H9 (cell line): ENCODE measurements around the gene ZNF483. TPM values are rescaled to one million over a fixed set of nuclear protein-coding genes. Genes with fewer than 3 reads are reported as not detected.
"Not testable (repeated sequence)": the region's sequence is repeated elsewhere in the genome, so short reads cannot be mapped to it uniquely, and the experiment has no call there.

ENCODE experiments used
- DNase-seq: peaks from one replicate; pipeline ENCODE4 v3.0.0-alpha.2; 2017
- H2AFZ ChIP-seq: one replicate; pipeline ENCODE4 v1.6.1; 2013; ENCODE audit warnings: mild to moderate bottlenecking, low read length, control low read depth, moderate library complexity
- H2AK5ac ChIP-seq: 2 replicates; pipeline ENCODE4 v1.6.1; 2013; ENCODE audit warnings: low read length, control low read depth, mixed read lengths; ENCODE audit not compliant: insufficient read length
- H2BK120ac ChIP-seq: one replicate; pipeline ENCODE4 v1.6.1; 2013; ENCODE audit warnings: low read depth, mild to moderate bottlenecking, low read length, control low read depth, inconsistent platforms; ENCODE audit not compliant: poor library complexity, severe bottlenecking
- H2BK12ac ChIP-seq: 2 replicates; pipeline ENCODE4 v1.6.1; 2013; ENCODE audit warnings: low read length, control low read depth, mixed read lengths, low read depth; ENCODE audit not compliant: insufficient read length
- H2BK15ac ChIP-seq: 2 replicates; pipeline ENCODE4 v1.6.1; 2013; ENCODE audit warnings: low read depth, low read length, control low read depth
- H2BK20ac ChIP-seq: one replicate; pipeline ENCODE4 v1.6.1; 2013; ENCODE audit warnings: low read depth, mild to moderate bottlenecking, low read length, control low read depth, inconsistent platforms; ENCODE audit not compliant: poor library complexity, severe bottlenecking
- H2BK5ac ChIP-seq: 2 replicates; pipeline ENCODE4 v1.6.1; 2013; ENCODE audit warnings: low read length, control low read depth, mixed read lengths; ENCODE audit not compliant: insufficient read length
- H3K14ac ChIP-seq: 2 replicates; pipeline ENCODE4 v1.6.1; 2013; ENCODE audit warnings: low read length, control low read depth; ENCODE audit not compliant: insufficient read depth
- H3K18ac ChIP-seq: 2 replicates; pipeline ENCODE4 v1.6.1; 2013; ENCODE audit warnings: low read depth, mild to moderate bottlenecking, mixed read lengths, low read length, control low read depth; ENCODE audit not compliant: insufficient read length
- H3K23ac ChIP-seq: 2 replicates; pipeline ENCODE4 v1.6.1; 2013; ENCODE audit warnings: low read length, control low read depth, mixed read lengths, low read depth; ENCODE audit not compliant: insufficient read length
- H3K23me2 ChIP-seq: 2 replicates; pipeline ENCODE4 v1.6.1; 2013; ENCODE audit warnings: low read depth, mild to moderate bottlenecking, mixed read lengths, low read length, control low read depth; ENCODE audit not compliant: insufficient read length, poor library complexity, severe bottlenecking
- H3K27ac ChIP-seq: 2 replicates; pipeline ENCODE4 v1.5.1; 2013; ENCODE audit warnings: low read length, control low read depth, mixed read lengths, low read depth; ENCODE audit not compliant: insufficient read length
- H3K27me3 ChIP-seq: 2 replicates; pipeline ENCODE4 v1.6.1; 2013; ENCODE audit warnings: low read length, control low read depth, inconsistent platforms; ENCODE audit not compliant: insufficient read depth
- H3K4ac ChIP-seq: 2 replicates; pipeline ENCODE4 v1.6.1; 2013; ENCODE audit warnings: low read depth, mild to moderate bottlenecking, control low read depth, inconsistent platforms, low read length, moderate library complexity
- H3K4me1 ChIP-seq: 2 replicates; pipeline ENCODE4 v1.6.1; 2013; ENCODE audit warnings: low read length, control low read depth, inconsistent platforms; ENCODE audit not compliant: insufficient read depth
- H3K4me2 ChIP-seq: 2 replicates; pipeline ENCODE4 v1.6.1; 2013; ENCODE audit warnings: low read length, control low read depth, mixed read lengths; ENCODE audit not compliant: insufficient read length, insufficient read depth
- H3K56ac ChIP-seq: 2 replicates; pipeline ENCODE4 v1.6.1; 2013; ENCODE audit warnings: low read depth, mild to moderate bottlenecking, mixed read lengths, low read length, control low read depth; ENCODE audit not compliant: insufficient read length
- H3K79me1 ChIP-seq: 2 replicates; pipeline ENCODE4 v1.6.1; 2013; ENCODE audit warnings: low read depth, mild to moderate bottlenecking, moderate library complexity, low read length, control low read depth, inconsistent platforms; ENCODE audit not compliant: insufficient read depth, poor library complexity, severe bottlenecking
- H3K79me2 ChIP-seq: 2 replicates; pipeline ENCODE4 v1.6.1; 2013; ENCODE audit warnings: low read length, control low read depth, inconsistent platforms; ENCODE audit not compliant: insufficient read depth
- H3K9ac ChIP-seq: 2 replicates; pipeline ENCODE4 v1.6.1; 2013; ENCODE audit warnings: low read length, control low read depth, mixed read lengths; ENCODE audit not compliant: insufficient read length; ENCODE audit errors: extremely low read depth
- H3K9me3 ChIP-seq: one replicate; pipeline ENCODE4 v1.6.1; 2013; ENCODE audit warnings: low read depth, low read length, inconsistent platforms; ENCODE audit not compliant: control insufficient read depth
- H3T11ph ChIP-seq: one replicate; pipeline ENCODE4 v1.6.1; 2013; ENCODE audit warnings: mild to moderate bottlenecking, low read length, control low read depth, inconsistent platforms
- H4K20me1 ChIP-seq: one replicate; pipeline ENCODE4 v1.6.1; 2013; ENCODE audit not compliant: control insufficient read depth, insufficient read length, insufficient read depth
- H4K5ac ChIP-seq: 2 replicates; pipeline ENCODE4 v1.6.1; 2013; ENCODE audit warnings: low read depth, mild to moderate bottlenecking, mixed read lengths, low read length, control low read depth; ENCODE audit not compliant: insufficient read length
- H4K8ac ChIP-seq: replicated peaks from 2 replicates; pipeline ENCODE4 v1.6.1; 2013; ENCODE audit warnings: low read length, control low read depth, mixed read lengths, low read depth; ENCODE audit not compliant: insufficient read length
- H4K91ac ChIP-seq: 2 replicates; pipeline ENCODE4 v1.6.1; 2013; ENCODE audit warnings: low read depth, mild to moderate bottlenecking, moderate library complexity, mixed read lengths, low read length, control low read depth; ENCODE audit not compliant: insufficient read length
- H3K27ac Mint-ChIP-seq, 3 experiments: 2 replicates in 2 of 3; 3 replicates in 1 of 3; pipeline ENCODE4 v1.8.0; 2020 to 2021; ENCODE audit warnings: mixed read lengths in 3 of 3, mild to moderate bottlenecking in 1 of 3, moderate library complexity in 1 of 3
- H3K27me3 Mint-ChIP-seq: 2 replicates; pipeline ENCODE4 v1.8.0; 2021; ENCODE audit warnings: low read depth, mild to moderate bottlenecking, moderate library complexity, mixed read lengths
- H3K36me3 Mint-ChIP-seq, 3 experiments: 2 replicates in 2 of 3; 3 replicates in 1 of 3; pipeline ENCODE4 v1.8.0; 2020 to 2021; ENCODE audit warnings: low read depth in 3 of 3, mixed read lengths in 3 of 3; ENCODE audit not compliant: insufficient read depth in 1 of 3
- H3K4me1 Mint-ChIP-seq, 2 experiments: 2 replicates each; pipeline ENCODE4 v1.8.0; 2020; ENCODE audit warnings: mixed read lengths in 2 of 2
- H3K4me3 Mint-ChIP-seq, 2 experiments: 2 replicates in 1 of 2; 3 replicates in 1 of 2; pipeline ENCODE4 v1.8.0; 2020 to 2021; ENCODE audit warnings: mild to moderate bottlenecking in 2 of 2, mixed read lengths in 2 of 2, moderate library complexity in 1 of 2
- H3K9me3 Mint-ChIP-seq, 2 experiments: 2 replicates in 1 of 2; 3 replicates in 1 of 2; pipeline ENCODE4 v1.8.0; 2020; ENCODE audit warnings: mild to moderate bottlenecking in 2 of 2, mixed read lengths in 2 of 2, moderate library complexity in 1 of 2
- WGBS: extraction: QIAGEN DNeasy Blood & Tissue Kit; methylation state at CpG from one replicate; pipeline ENCODE4 v1.1.7; 2013; ENCODE audit warnings: missing lambda C conversion rate, low lambda C conversion rate, mixed read lengths; ENCODE audit not compliant: insufficient read length; ENCODE audit errors: extremely low coverage; 5-methylcytosine and 5-hydroxymethylcytosine counted together
- total RNA-seq: library from RNA; stranded (reverse); gene quantifications from 2 replicates; pipeline ENCODE4 v1.2.1, GENCODE V29; 2021
- TF ChIP-seq, protein P1 (sequence below): fragments of 200-600 bp; sonication (generic); conservative IDR thresholded peaks from 3 replicates; pipeline ENCODE4 v1.8.0; 2021; ENCODE audit warnings: antibody characterized with exemption, mild to moderate bottlenecking

Gene ZNF483
- total RNA-seq, 1 experiment from 2014 or later, result 48.1 TPM

DNA sequence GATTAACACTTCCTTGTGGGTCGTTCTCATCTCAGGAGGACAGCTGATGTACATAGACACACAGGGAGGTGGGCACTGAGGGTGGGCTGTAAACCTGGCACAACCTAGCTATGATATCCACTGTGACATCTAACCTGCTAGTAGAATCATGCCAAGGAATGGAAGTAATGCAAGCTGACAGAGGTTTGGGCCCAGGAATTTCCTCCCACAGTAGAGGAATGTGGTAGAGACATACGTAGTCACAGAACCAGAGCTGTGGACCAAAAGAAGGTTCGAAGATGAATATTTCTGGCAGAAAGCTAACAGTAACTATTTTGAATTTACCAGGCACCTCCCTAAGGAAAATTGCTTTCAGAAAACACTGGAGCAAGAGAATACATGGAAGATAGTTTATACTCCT is 90.9 kb downstream of the ZNF483 start:
- Histone ChIP-seq H4K20me1 (no peaks in the 10 kb centered on the region), H3K27me3 (no peaks in the 10 kb centered on the region)

DNA sequence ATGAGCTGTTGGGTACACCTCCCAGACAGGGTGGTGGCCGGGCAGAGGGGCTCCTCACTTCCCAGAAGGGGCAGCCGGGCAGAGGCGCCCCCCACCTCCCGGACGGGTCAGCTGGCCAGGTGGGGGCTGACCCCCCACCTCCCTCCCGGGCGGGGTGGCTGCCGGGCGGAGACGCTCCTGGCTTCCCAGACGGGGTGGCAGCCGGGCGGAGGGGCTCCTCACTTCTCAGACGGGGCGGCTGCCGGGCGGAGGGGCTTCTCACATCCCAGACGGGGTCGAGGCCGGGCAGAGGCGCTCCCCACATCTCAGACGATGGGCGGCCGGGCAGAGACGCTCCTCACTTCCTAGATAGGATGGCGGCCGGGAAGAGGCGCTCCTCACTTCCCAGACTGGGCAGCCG is 92.4 kb downstream of the ZNF483 start:
- H4K91ac ChIP-seq, H2BK15ac ChIP-seq, H3K4me1 Mint-ChIP-seq, H2BK12ac ChIP-seq, H3K79me1 ChIP-seq, H3K4ac ChIP-seq, H4K8ac ChIP-seq, H3K4me3 Mint-ChIP-seq, H3K4me1 ChIP-seq, H3K27me3 Mint-ChIP-seq, H3T11ph ChIP-seq, H2AFZ ChIP-seq, H3K56ac ChIP-seq, H3K14ac ChIP-seq, H2BK120ac ChIP-seq, H2AK5ac ChIP-seq, H3K23ac ChIP-seq, H3K4me2 ChIP-seq, H3K18ac ChIP-seq, H3K27ac Mint-ChIP-seq, DNase-seq, H2BK20ac ChIP-seq, H4K20me1 ChIP-seq, H3K9me3 ChIP-seq, H3K79me2 ChIP-seq, H3K9me3 Mint-ChIP-seq, H2BK5ac ChIP-seq, H3K36me3 Mint-ChIP-seq, H3K27me3 ChIP-seq, H4K5ac ChIP-seq, H3K27ac ChIP-seq, H3K23me2 ChIP-seq, H3K9ac ChIP-seq: not testable (repeated sequence)
- WGBS, result no CpG with 5 or more reads among the region's 29 CpGs

More for the DNA sequence above, 90.9 kb downstream of the ZNF483 start:
- Histone ChIP-seq H4K5ac (no peak overlapping the region), H3K79me2 (no peaks in the 10 kb centered on the region), H3K18ac (no peak overlapping the region), H3K23ac (no peak overlapping the region), H2BK5ac (no peak overlapping the region), H3K4ac (no peak overlapping the region), H3K9ac (no peak overlapping the region), H2BK15ac (no peak overlapping the region), H3K79me1 (no peaks in the 10 kb centered on the region), H3K4me1 (no peaks in the 10 kb centered on the region; the same call in 1 of the 2 replicates), H4K8ac (no peak overlapping the region), H3K23me2 (no peaks in the 10 kb centered on the region), H2AK5ac (no peak overlapping the region), H3K14ac (no peak overlapping the region), H2AFZ (no peak overlapping the region), H3K9me3 (no peaks in the 10 kb centered on the region), H3K27ac (no peak overlapping the region), H2BK12ac (no peak overlapping the region), H3T11ph (no peak overlapping the region), H3K4me2 (no peak overlapping the region), H2BK20ac (no peak overlapping the region), H2BK120ac (no peak overlapping the region), H3K56ac (no peak overlapping the region), H4K91ac (no peak overlapping the region)
- Mint-ChIP-seq H3K27ac (no peak overlapping the region), H3K4me1 (no peaks in the 10 kb centered on the region), H3K4me3 (no peak overlapping the region), H3K36me3 (no peaks in the 10 kb centered on the region), H3K27me3 (no peaks in the 10 kb centered on the region; the same call in 1 of the 2 replicates), H3K9me3 (peaks cover 2 to 4% of the 10 kb centered on the region in 2 experiments; a peak in 3 of 5 replicates)
- TF ChIP-seq, protein P1, sequence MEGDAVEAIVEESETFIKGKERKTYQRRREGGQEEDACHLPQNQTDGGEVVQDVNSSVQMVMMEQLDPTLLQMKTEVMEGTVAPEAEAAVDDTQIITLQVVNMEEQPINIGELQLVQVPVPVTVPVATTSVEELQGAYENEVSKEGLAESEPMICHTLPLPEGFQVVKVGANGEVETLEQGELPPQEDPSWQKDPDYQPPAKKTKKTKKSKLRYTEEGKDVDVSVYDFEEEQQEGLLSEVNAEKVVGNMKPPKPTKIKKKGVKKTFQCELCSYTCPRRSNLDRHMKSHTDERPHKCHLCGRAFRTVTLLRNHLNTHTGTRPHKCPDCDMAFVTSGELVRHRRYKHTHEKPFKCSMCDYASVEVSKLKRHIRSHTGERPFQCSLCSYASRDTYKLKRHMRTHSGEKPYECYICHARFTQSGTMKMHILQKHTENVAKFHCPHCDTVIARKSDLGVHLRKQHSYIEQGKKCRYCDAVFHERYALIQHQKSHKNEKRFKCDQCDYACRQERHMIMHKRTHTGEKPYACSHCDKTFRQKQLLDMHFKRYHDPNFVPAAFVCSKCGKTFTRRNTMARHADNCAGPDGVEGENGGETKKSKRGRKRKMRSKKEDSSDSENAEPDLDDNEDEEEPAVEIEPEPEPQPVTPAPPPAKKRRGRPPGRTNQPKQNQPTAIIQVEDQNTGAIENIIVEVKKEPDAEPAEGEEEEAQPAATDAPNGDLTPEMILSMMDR, result no peak
- no peak for DNase-seq
- no CpG with 5 or more reads among the region's 3 CpGs for WGBS
